ENCODE data around the gene POLRMT. TPM values are rescaled to one million over a fixed set of nuclear protein-coding genes. Genes with fewer than 3 reads are reported as not detected.

Gene POLRMT
- total RNA-seq, 1 donor: 22.0 TPM

GRCh38 chr19:618247-618619 lies 15.1 kb downstream of the POLRMT start:
- no peak for TF ChIP-seq CTCF (IDR thresholded peaks at IDR 0.05; ENCODE audit: insufficient read depth, low read length)
- no peak overlapping the region for H3K4me3 ChIP-seq (ENCODE audit: low read depth, low read length)
- no peak for DNase-seq (ENCODE audit: low read depth)

- no peak for TF ChIP-seq CTCF (IDR thresholded peaks at IDR 0.05; ENCODE audit: insufficient read depth, low read length)
- DNase-seq (ENCODE audit: low read depth): no peak
- H3K4me3 ChIP-seq (ENCODE audit: low read depth, low read length): no peak overlapping the region
Measured at GRCh38 chr19:617551-618246, 15.6 kb downstream of the POLRMT start.

GRCh38 chr19:616747-617526 lies 16.4 kb downstream of the POLRMT start:
- no peak overlapping the region for H3K4me3 ChIP-seq (ENCODE audit: low read depth, low read length)
- no peak for TF ChIP-seq CTCF (IDR thresholded peaks at IDR 0.05; ENCODE audit: insufficient read depth, low read length)
- no peak for DNase-seq (ENCODE audit: low read depth)

GRCh38 chr19:616062-616700 lies 17.2 kb downstream of the POLRMT start:
- no peak overlapping the region for H3K4me3 ChIP-seq (ENCODE audit: low read depth, low read length)
- no peak for TF ChIP-seq CTCF (IDR thresholded peaks at IDR 0.05; ENCODE audit: insufficient read depth, low read length)
- DNase-seq (ENCODE audit: low read depth): no peak

- H3K4me3 ChIP-seq (ENCODE audit: low read depth, low read length): no peak overlapping the region
- no peak for TF ChIP-seq CTCF (IDR thresholded peaks at IDR 0.05; ENCODE audit: insufficient read depth, low read length)
- DNase-seq (ENCODE audit: low read depth): no peak
Measured at GRCh38 chr19:615619-616018, 17.7 kb downstream of the POLRMT start.

GRCh38 chr19:613732-614567 lies 19.4 kb downstream of the POLRMT start:
- DNase-seq (ENCODE audit: low read depth): no peak

More at GRCh38 chr19:613732-614567, 19.4 kb downstream of the POLRMT start:
- H3K4me3 ChIP-seq (ENCODE audit: low read depth, low read length): no peak overlapping the region
- TF ChIP-seq CTCF (IDR thresholded peaks at IDR 0.05; ENCODE audit: insufficient read depth, low read length): no peak

Data from fibroblast of the aortic adventitia (primary cell).